Fibroblast of skin of right quadriceps (primary cell): ENCODE measurements around the gene OR6A2.
"Not testable (repeated sequence)": the region's sequence is repeated elsewhere in the genome, so short reads cannot be mapped to it uniquely, and the experiment has no call there.

Experiments
- DNase-seq: peaks from one replicate; pipeline ENCODE4 v3.0.0-alpha.2; 2013

Gene OR6A2

GRCh38 chr11:6799402-6799801 is at the start of gene OR6A2:
Gene OR6A2, minus strand, starts transcription at chr11:6799689. Its CDS starts 3,981 bp downstream, at chr11:6795708.
- DNase-seq, result peak; percentile 23

- DNase-seq, result no peak
Measured at GRCh38 chr11:6845383-6845782, 45.9 kb upstream of the OR6A2 start, which contains the start of gene OR10A5. Gene OR10A5, plus strand, starts transcription at chr11:6845683. Its CDS starts 0 bp downstream, at chr11:6845683.

DNA sequence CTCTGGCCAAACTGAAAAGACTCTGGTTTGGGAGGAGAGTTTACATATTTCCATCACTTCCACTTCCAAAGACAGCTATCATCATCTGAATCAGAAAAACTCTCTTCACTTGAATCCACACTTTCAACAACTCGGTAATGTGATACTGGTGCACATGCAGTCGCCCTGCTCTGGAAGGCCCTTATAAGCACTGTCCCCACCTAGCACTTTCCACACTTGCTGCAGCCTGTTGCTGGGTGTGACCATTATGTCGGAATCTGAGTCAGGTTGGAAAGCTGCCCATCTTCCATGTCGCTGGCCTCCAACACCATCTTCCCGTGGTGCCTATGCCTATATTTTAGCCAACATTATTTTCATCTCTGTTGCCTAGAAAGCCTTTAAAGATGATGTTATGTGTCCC is 44.9 kb upstream of the OR6A2 start:
- no peak for DNase-seq

DNA sequence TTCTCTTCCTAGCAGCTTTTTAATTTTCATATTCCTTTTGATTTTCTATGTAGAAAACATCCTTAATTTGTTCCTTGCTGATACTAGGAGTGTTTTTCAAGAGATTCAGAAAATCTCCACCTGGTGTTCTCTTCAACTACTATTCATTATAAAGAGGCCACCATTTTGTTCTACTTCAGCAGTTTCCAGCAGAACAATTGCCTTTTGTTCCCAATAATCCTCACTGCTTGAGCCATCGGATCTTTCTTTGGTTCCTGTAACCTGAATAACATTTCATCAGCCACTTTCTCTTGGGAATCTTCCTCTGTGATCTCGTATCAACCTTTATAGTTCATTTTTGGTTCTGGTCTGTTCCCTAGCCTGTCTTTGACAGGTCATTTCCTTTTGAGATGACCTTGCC is 44.2 kb upstream of the OR6A2 start:
- no peak for DNase-seq

DNA sequence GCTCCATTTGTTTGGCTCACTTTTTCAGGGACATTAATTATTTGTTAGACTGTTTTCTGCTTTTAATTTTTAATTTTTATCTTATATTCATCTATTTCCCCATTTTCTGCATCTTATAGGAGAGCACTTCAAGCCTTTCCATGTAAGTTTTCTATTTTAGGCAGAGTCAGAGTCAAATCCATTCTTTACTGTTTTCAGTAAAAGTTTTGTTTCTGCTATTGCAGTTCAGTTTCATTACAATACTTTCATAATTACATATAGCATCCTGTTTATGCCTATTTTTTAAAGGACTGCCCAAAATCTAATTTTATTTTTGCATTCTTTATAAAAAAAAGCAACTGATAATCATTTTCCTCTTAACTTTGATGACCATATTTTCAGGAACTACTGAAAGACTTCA is 42.2 kb upstream of the OR6A2 start:
- no peak for DNase-seq

DNA sequence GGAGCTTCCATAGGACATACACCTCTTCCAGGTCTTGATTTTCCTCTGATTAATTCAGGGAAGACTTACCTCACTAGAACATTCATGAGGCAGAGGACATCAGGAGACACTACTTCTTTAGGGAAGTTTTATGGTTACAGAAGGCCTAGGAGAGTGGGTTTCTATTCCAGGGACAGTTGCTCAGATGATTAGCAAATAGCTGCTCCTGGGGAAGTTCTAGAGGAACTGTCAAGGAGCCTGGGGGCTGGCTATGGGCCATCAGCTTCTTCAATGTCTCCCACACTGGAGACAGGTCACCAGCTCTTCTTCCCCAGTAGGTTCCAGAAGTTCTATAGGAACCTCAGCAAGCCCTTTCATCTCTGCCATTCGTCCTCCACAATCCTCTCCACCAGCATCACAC is 34.5 kb upstream of the OR6A2 start:
- DNase-seq, result no peak

DNA sequence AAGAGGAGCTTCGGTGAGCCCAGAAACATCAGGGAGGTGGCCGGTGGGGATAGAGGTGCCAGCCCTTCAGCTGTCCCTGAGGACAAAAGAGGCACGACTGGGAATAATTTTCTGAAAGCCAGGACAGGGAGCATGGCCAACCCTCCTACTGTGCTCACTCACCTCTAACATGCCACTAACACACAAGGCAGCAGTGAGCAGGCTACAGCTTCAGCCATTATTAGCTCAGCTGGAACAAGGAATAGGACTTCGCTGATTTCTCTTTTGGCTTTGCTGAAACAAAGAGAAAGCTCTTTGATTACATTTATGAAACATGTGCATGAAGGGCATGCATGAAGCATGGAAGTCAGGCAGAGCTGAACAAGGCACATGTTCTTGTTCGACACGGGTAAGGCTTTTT is 33.9 kb upstream of the OR6A2 start:
- no peak for DNase-seq

DNA sequence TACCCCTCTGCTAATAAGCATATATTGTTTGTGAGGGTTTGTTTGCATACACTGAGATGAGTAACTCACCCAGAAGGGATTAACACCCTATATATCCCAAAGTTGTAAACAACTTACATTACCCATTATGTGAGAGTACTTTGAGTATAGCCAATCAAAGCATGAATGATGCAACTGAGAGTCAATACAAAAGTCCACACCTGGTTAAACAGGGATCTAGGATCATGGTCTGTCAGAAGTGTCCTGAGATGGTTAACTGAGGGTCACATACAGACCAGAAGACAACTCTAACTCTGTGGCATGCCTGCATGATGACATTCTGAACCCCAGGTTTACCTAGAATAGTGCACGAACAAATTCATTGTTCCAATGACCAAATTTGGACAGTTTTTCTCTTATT is 28.6 kb upstream of the OR6A2 start:
- DNase-seq, result no peak

- no peak for DNase-seq
Measured at GRCh38 chr11:6825231-6825744, 25.8 kb upstream of the OR6A2 start.

DNA sequence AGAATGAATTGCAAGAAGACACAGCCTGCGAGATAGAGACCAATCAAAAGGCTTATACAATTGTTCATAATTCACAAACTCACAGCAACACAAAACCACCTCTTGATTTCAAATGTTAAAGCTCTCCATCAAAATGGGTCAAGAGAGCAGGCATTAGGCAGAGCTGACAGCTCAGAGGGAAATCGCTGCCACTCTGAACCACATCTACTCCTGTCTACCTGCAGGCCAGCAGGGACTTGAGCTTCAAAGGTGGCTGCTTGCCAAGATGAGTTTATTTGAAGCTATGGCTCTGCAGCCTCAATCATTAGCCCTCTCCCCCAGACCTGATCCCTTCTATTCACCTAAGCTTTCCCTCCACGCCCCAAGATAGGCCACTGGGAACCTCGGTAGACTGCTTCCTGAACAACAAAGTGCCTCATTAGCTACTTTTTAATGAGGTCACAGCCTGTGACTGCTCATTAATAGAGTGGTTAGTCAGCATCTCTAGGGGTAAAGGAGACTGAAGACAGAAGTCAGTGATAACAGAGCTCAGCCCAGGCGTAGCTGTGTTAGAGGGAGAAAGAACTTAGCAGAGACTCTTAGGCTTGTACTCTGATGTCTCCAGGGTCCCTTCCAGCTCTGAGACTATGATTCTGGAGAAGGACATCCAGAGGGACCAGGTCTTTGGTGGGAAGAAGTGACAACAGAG is 24.8 kb upstream of the OR6A2 start:
- DNase-seq, result no peak

- no peak for DNase-seq
Measured at GRCh38 chr11:6818967-6819366, 19.5 kb upstream of the OR6A2 start.

DNA sequence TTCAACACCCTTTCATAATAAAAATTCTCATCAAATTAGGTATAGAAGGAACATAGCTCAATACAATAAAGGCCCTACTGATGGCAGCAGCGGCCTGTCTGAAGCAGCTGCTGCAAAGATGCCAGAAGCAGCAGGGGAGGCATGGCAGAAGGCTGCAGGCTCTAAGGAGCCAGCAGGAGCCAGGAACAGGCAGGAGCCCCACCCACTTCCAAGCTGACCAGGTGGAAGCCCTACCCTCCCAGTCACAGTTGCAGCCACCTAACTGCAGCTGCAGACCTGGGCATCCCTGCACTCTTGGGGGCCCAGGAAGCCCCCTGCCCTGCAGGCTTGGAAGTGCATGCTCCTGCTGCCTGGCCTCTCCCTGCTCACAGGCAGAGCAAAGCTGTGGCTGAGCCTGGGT is 18.2 kb upstream of the OR6A2 start:
- DNase-seq, result no peak

DNA sequence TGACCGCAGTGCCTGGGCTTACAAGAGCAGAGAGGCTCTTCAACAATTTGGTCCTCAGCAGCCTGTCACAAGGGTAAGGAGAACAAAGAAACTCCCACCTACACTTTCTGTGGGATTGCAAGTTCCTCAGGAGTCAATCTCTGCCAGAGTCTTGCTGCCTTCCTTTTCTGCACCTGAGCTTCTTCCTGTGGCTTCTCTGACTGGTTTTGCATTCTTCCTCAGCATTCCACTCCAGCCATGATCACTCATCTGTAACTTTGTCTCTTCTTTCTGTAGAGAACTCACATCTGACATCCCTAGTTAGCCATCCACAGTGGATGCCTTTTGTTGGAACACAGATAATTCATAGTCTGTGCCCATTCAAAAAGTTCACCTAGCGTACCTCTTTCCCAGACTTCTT is 14.2 kb upstream of the OR6A2 start:
- no peak for DNase-seq

DNA sequence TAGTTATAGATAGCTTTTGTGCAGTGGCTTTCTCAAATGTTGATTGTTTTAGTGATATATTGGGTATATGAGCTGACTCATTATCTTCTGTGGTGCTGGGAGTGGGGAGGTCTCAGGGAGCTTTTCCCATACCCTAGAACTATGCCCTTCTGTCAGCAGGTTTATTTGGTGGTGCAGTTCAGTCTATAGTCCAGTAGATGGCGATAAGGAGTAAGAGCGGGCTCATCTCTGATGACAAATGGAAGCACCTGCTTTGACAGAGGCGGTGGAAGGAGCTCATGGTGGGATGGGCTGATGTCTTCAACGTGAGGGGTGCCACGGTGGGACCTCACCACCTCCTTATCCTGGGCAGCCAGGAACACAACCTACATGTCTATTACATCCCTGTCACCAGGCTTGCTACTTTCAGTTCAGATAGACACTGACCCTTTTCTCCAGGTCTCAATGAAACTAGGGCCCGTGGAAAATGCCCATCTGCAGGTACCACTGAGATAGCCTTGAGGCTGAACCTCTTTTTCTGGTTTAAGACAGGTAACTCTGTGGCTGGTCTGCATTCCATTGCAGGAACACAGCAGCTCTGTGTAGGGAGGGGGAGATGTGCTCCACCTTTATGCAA is 13.0 kb upstream of the OR6A2 start:
- peak; percentile 39 for DNase-seq

DNA sequence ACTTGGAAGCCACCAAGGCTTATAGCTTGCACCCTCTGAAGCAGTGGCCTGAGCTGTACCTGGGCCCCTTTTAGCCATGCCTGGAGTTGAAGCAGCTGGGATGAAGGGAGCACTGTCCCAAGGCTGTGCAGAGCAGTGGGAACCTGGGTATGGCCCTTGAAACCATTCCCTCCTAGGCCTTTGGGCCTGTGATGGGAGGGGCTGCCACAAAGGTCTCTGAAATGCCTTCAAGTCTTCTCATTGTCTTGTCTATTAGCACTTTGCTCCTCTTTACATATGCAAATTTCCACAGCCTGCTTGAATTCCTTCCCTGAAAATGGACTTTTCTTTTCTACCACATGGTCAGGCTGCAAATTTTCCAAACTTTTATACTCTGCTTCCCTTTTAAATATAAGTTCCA is 1.6 kb upstream of the OR6A2 start:
- DNase-seq, result not testable (repeated sequence)

DNA sequence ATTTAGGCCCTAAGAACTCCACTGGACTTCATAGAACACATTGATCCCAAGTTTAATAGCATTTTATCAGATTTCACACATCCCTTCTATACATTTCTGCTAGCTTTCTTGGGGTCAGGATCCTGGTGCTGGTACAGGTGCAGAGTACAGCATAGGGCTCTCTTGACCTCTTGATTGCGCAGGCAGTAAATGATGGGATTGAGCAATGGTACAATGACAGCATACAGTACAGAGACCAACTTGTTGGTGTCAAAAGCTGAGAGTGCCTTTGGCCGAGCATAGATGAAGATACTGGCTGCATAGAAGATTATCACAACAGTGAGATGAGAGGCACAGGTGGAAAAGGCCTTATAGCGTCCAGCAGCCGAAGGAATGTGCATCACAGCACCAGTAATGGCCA is 4.8 kb downstream of the OR6A2 start:
- DNase-seq, result no peak

GRCh38 chr11:6790546-6790945 is 8.9 kb downstream of the OR6A2 start:
- DNase-seq, result no peak

- DNase-seq, result no peak
Measured at GRCh38 chr11:6782720-6783119, 16.8 kb downstream of the OR6A2 start, which contains the start of gene OR2AG1. Gene OR2AG1, plus strand, starts transcription at chr11:6783020. Its CDS starts 2,018 bp downstream, at chr11:6785038.

GRCh38 chr11:6780829-6781228 is 18.7 kb downstream of the OR6A2 start:
- DNase-seq, result no peak

GRCh38 chr11:6778518-6778917 is 21.0 kb downstream of the OR6A2 start:
- no peak for DNase-seq

GRCh38 chr11:6771926-6772893 is 27.3 kb downstream of the OR6A2 start, which contains the start of gene OR2AG2:
Gene OR2AG2, minus strand, starts transcription at chr11:6771976. Its CDS starts 3,019 bp downstream, at chr11:6768957.
- DNase-seq, result no peak

- DNase-seq, result peak; percentile 38
Measured at GRCh38 chr11:6757373-6757967, 42.0 kb downstream of the OR6A2 start.

DNA sequence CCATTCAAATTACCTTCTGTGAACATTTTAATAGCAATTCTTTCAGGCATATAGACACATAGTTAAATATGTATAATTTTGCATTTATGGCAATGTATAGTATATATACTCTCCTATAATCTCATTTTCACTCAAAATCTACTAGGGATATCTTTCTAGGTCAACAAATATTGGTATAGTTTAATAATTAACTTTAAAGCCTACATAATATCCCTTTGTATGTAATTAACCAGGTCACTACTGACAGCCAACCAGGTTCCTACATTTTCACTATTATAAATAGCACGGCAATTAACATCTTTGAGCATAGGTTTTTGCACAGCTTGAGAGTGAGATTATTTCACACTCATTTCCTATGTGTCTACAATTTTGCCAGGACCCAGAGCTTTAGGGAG is 43.5 kb downstream of the OR6A2 start:
- no peak for DNase-seq
